ENCODE measurements around the gene CHORDC1.
"Not testable (repeated sequence)": the region's sequence is repeated elsewhere in the genome, so short reads cannot be mapped to it uniquely, and the experiment has no call there.

The CHORDC1 gene

DNA sequence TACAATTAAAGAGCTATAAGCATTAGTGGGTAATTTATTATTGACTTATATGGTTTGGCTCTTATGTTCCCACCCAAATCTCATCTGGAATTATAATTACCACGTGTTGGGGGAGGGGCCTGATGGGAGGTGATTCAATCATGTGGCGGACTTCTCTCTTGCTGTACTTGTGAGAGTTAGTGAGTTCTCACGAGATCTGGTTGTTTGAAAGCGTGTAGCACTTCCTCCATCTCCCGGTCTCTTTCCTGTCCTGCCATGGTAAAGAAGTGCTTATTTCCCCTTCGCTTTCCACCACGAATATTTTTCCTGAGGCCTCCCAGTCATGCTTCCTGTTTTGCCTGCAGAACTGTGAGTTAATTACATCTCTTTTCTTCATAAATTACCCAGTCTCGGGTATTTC lies 28.1 kb upstream of the CHORDC1 start:
- DNase-seq (ENCODE audit: low read depth): no peak
- TF ChIP-seq CTCF (IDR thresholded peaks at IDR 0.05; ENCODE audit: low read length, missing control alignments): no peak
- H3K4me3 ChIP-seq (replicated peaks; ENCODE audit: low read depth, low read length): no peak overlapping the region

GRCh38 chr11:90246468-90246867 lies 23.6 kb upstream of the CHORDC1 start:
- no peak overlapping the region for H3K4me3 ChIP-seq (replicated peaks; ENCODE audit: low read depth, low read length)
- DNase-seq (ENCODE audit: low read depth): no peak
- no peak for TF ChIP-seq CTCF (IDR thresholded peaks at IDR 0.05; ENCODE audit: low read length, missing control alignments)

DNA sequence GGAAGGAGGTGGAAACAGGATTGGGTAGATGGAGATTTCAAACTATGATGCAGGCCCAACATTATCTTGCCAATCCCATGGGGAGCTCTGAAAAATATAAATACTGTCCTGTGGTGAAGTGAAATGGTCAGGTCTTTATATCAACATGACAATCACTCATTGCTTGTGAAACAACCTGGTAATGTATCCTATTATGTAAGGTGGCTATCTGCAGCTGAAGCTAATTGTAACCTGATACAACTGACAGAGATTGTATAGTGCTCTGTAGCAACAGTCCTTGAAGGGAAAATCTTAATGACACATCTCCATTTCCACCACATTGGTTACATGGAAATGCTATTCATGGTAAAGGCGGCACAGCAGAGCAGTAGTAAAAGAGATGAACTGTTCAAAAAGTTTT lies 20.7 kb upstream of the CHORDC1 start:
- DNase-seq (ENCODE audit: low read depth): no peak
- TF ChIP-seq CTCF (IDR thresholded peaks at IDR 0.05; ENCODE audit: low read length, missing control alignments): no peak
- no peak overlapping the region for H3K4me3 ChIP-seq (replicated peaks; ENCODE audit: low read depth, low read length)

- DNase-seq (ENCODE audit: low read depth): no peak
- no peak for TF ChIP-seq CTCF (IDR thresholded peaks at IDR 0.05; ENCODE audit: low read length, missing control alignments)
- H3K4me3 ChIP-seq (replicated peaks; ENCODE audit: low read depth, low read length): no peak overlapping the region
These were observed 20.1 kb upstream of the CHORDC1 start for GRCh38 chr11:90242894-90243416.

DNA sequence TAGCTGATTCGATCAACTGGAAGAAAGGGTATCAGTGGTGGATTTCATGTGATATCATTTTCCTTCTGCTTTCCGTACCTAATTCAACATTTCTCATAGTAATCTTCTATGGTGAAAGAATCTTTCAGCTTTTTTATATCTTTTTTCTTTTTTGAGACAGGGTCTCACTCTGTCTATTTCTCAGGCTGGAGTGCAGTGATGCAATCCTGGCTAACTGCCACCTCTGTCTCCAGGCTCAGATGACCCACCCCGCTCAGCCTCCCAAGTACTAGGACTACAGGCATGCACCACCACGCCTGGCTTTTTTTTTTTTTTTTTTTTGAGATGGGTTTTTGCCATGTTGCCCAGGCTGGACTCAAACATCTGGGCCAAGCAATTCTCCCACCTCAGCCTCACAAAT lies 18.6 kb upstream of the CHORDC1 start:
- DNase-seq (ENCODE audit: low read depth): no peak
- no peak for TF ChIP-seq CTCF (IDR thresholded peaks at IDR 0.05; ENCODE audit: low read length, missing control alignments)
- no peak overlapping the region for H3K4me3 ChIP-seq (replicated peaks; ENCODE audit: low read depth, low read length)

DNA sequence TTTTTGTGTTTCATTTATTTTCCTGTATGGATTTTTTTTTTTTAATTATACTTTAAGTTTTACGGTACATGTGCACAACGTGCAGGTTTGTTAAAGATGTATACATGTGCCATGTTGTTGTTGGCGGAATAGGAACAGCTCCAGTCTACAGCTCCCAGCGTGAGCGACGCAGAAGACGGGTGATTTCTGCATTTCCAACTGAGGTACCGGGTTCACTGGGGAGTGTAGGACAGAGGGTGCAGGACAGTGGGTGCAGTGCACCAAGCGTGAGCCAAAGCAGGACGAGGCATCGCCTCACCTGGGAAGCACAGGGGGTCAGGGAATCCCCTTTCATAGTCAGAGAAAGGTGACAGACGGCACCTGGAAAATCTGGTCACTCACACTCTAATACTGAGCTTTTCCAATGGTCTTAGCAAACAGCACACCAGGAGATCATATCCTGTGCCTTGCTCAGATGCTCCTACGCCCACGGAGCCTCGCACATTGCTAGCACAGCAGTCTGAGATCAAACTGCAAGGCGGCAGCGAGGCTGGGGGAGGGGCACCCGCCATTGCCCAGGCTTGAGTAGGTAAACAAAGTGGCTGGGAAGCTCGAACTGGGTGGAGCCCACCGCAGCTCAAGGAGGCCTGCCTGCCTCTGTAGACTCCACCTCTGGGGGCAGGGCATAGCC lies 17.3 kb upstream of the CHORDC1 start:
- DNase-seq (ENCODE audit: low read depth); H3K4me3 ChIP-seq (replicated peaks; ENCODE audit: low read depth, low read length): not testable (repeated sequence)

DNA sequence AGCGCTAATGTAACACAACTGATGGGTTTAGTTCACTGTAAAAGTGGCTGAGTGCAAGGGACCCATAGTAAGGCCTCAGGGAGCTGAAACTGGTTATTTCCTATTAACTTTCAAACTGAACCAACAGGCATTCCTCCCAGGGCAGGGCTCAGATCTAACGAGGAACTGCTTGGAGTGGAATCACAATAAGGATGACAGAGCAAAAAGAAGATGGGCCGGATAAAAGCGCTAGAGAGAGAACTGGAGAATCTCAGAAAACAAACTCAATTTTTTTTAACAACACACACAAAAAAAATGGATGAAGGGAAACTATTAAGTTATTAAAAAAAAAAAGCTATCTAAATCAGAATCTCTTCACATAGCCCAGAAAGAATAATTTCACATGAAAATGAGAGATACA lies 14.2 kb upstream of the CHORDC1 start:
- no peak for TF ChIP-seq CTCF (IDR thresholded peaks at IDR 0.05; ENCODE audit: low read length, missing control alignments)
- DNase-seq (ENCODE audit: low read depth): no peak
- H3K4me3 ChIP-seq (replicated peaks; ENCODE audit: low read depth, low read length): no peak overlapping the region

All from fibroblast of pulmonary artery (primary cell).